BLaER1 (cell line): Measurements from ENCODE around the gene PNLDC1.
"Not testable (repeated sequence)": the region's sequence is repeated elsewhere in the genome, so short reads cannot be mapped to it uniquely, and the experiment has no call there.

Experiments used
- H3K27ac ChIP-seq: shearing (Covaris generic); formaldehyde crosslinking; 2 replicates; pipeline ENCODE4 v1.8.1; 2022
- H3K27me3 ChIP-seq: shearing (Covaris generic); formaldehyde crosslinking; 2 replicates; pipeline ENCODE4 v1.8.1; 2022
- H3K36me3 ChIP-seq: shearing (Covaris generic); formaldehyde crosslinking; 2 replicates; pipeline ENCODE4 v1.8.1; 2022
- H3K4me1 ChIP-seq: shearing (Covaris generic); formaldehyde crosslinking; 2 replicates; pipeline ENCODE4 v1.8.1; 2022
- H3K4me2 ChIP-seq: shearing (Covaris generic); formaldehyde crosslinking; 2 replicates; pipeline ENCODE4 v1.8.1; 2022
- H3K4me3 ChIP-seq: shearing (Covaris generic); formaldehyde crosslinking; 2 replicates; pipeline ENCODE4 v1.8.1; 2022
- H3K9ac ChIP-seq: shearing (Covaris generic); formaldehyde crosslinking; 2 replicates; pipeline ENCODE4 v1.8.1; 2022
- H3K9me3 ChIP-seq: shearing (Covaris generic); formaldehyde crosslinking; 2 replicates; pipeline ENCODE4 v1.8.1; 2022
- H4K20me1 ChIP-seq: shearing (Covaris generic); formaldehyde crosslinking; 2 replicates; pipeline ENCODE4 v1.8.1; 2022
- Cebpa-rat ChIP-seq: shearing (Covaris generic); IDR thresholded peaks from 2 replicates; pipeline ENCODE4 v1.8.1; 2022

PNLDC1 gene

GRCh38 chr6:159778542-159779103, 21.5 kb upstream of the PNLDC1 start:
- Histone ChIP-seq H4K20me1 (peaks cover 59% of the 10 kb centered on the region), H3K9ac (no peak overlapping the region), H3K27ac (no peak overlapping the region), H3K4me1 (no peaks in the 10 kb centered on the region), H3K36me3 (peaks cover 96% of the 10 kb centered on the region), H3K4me2 (no peak overlapping the region), H3K9me3 (no peaks in the 10 kb centered on the region), H3K27me3 (no peaks in the 10 kb centered on the region), H3K4me3 (no peak overlapping the region)
- TF ChIP-seq Cebpa-rat: no peak

DNA sequence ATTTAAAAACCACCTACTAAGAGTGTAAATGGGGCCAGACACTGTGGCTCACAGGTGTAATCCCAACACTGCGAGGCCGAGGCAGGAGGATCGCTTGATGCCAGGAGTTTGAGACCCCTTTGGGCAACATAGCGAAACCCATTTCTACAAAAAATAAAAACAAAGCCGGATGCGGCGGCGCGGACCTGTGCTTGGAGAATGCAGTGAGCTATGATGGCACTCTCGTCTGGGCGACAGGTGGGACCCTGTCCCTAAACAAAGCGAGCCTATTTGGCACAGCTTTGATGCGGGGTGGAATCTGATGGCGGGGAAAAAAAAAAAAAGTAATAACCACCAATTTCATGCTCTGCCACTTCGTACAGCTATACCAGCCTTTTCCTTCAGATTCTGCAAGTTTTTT, 11.8 kb upstream of the PNLDC1 start:
- H3K4me2 ChIP-seq: peak overlapping the region; percentile 85
- H3K27me3 ChIP-seq: no peaks in the 10 kb centered on the region
- TF ChIP-seq Cebpa-rat: no peak
- peak overlapping the region; percentile 99 for H3K9ac ChIP-seq
- no peaks in the 10 kb centered on the region for H3K9me3 ChIP-seq
- peaks cover 38% of the 10 kb centered on the region for H3K4me1 ChIP-seq
- peak overlapping the region; percentile 97 for H3K27ac ChIP-seq
- H3K4me3 ChIP-seq: peak overlapping the region; percentile 99
- peaks cover 74% of the 10 kb centered on the region for H4K20me1 ChIP-seq
- H3K36me3 ChIP-seq: peaks cover 58% of the 10 kb centered on the region

- Histone ChIP-seq H3K9me3 (no peaks in the 10 kb centered on the region), H3K4me2 (peak overlapping the region; percentile 85), H3K27me3 (no peaks in the 10 kb centered on the region), H3K27ac (peak overlapping the region; percentile 97), H3K9ac (peak overlapping the region; percentile 99), H3K36me3 (peaks cover 58% of the 10 kb centered on the region), H3K4me3 (peak overlapping the region; percentile 99), H3K4me1 (peaks cover 38% of the 10 kb centered on the region), H4K20me1 (peaks cover 68% of the 10 kb centered on the region)
- TF ChIP-seq Cebpa-rat: no peak
Measured at GRCh38 chr6:159788753-159789376, 11.2 kb upstream of the PNLDC1 start.

DNA sequence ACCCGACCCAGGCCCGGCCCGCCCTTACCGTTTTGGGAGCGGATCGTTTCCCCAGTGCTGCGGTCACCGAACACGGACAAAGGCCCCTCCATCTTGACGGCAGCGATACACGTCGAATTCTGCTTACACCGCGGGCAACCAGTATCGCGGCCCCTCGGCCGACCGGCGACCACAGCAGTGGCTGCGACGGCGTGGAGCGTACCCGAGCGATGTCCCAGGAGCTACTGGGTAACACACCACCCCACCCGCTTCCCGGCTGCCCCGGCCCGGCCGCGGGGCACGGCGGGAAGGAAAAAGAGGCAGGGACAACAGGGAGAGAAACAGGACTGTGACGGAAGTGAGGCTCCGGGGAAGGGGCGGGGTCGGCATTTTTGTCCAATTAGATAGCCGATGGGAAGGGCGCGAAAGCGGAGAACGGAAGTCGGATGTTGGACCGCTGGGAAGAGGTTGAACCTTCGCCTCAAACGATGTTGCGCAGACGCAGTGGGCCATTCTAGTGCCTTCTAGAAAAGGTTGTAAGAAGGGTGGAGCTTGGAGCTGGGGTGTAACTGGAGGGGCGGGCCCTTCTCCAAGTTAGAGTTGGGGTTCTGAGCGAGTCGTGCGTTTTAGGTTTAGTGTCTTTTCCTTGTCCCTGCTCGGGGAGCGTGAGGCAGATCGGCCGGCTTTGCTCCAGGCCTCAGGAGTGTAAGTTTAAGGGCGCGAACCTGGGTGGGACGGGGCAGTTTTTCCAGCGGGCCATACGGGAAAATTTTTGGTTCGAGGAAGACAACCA, 10.5 kb upstream of the PNLDC1 start, which contains the start of gene TCP1:
Gene TCP1, minus strand, starts transcription at position 226 of the 772 bp plus-strand sequence. Its CDS starts 134 bp downstream, at position 92.
- no peak for TF ChIP-seq Cebpa-rat
- Histone ChIP-seq H4K20me1 (peaks cover 61% of the 10 kb centered on the region), H3K4me1 (peaks cover 38% of the 10 kb centered on the region), H3K9me3 (no peaks in the 10 kb centered on the region), H3K9ac (peak within 1 kb of the TSS; percentile 99), H3K4me2 (peak within 1 kb of the TSS; percentile 97), H3K36me3 (peaks cover 58% of the 10 kb centered on the region), H3K27me3 (no peaks in the 10 kb centered on the region), H3K27ac (peak within 1 kb of the TSS; percentile 97), H3K4me3 (peak within 1 kb of the TSS; percentile 99)

- Histone ChIP-seq H3K36me3 (peaks cover 55% of the 10 kb centered on the region), H3K4me3 (peak within 1 kb of the TSS; percentile 99), H4K20me1 (peaks cover 53% of the 10 kb centered on the region), H3K4me1 (peaks cover 38% of the 10 kb centered on the region), H3K4me2 (peak within 1 kb of the TSS; percentile 97), H3K9ac (peak within 1 kb of the TSS; percentile 99), H3K27ac (peak within 1 kb of the TSS; percentile 97), H3K27me3 (no peaks in the 10 kb centered on the region), H3K9me3 (no peaks in the 10 kb centered on the region)
- no peak for TF ChIP-seq Cebpa-rat
Measured at GRCh38 chr6:159790149-159790955, 9.7 kb upstream of the PNLDC1 start, which contains the start of gene MRPL18. Gene MRPL18 (plus strand): TSS chr6:159790467. CDS start chr6:159790588, 121 bp downstream.

- Histone ChIP-seq H3K4me1 (peaks cover 44% of the 10 kb centered on the region), H3K4me3 (peak overlapping the region; percentile 99), H3K9ac (peak overlapping the region; percentile 99), H3K27ac (peak overlapping the region; percentile 97), H3K36me3 (peaks cover 53% of the 10 kb centered on the region), H3K27me3 (no peaks in the 10 kb centered on the region), H3K9me3 (no peaks in the 10 kb centered on the region), H4K20me1 (peaks cover 46% of the 10 kb centered on the region), H3K4me2 (peak overlapping the region; percentile 97)
- no peak for TF ChIP-seq Cebpa-rat
Measured at GRCh38 chr6:159790956-159791598, 9.0 kb upstream of the PNLDC1 start.

GRCh38 chr6:159794976-159795375, 5.1 kb upstream of the PNLDC1 start:
- H3K9me3 ChIP-seq, H3K27ac ChIP-seq: not testable (repeated sequence)
- H3K36me3 ChIP-seq: peaks cover 73% of the 10 kb centered on the region

DNA sequence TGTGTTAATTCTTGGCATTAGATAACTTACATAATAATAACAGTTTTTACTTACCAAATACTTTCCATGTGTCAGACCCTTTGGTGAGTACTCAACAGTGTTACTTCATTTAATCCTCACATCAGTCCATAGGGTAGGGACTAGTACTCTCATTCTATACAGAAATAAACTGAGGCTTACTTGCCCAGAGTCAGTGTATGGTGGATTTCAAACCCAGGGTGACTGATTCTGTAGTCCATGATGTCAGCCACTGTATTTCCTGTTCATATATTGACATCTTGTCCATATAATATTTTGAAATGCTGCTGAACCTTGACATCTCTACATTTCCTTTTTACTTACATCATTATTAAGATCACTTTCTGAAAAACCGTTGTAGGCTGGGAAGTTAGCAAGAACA, 2.5 kb upstream of the PNLDC1 start:
- H3K4me3 ChIP-seq: no peak overlapping the region
- H4K20me1 ChIP-seq: no peaks in the 10 kb centered on the region
- peaks cover 76% of the 10 kb centered on the region for H3K36me3 ChIP-seq
- H3K4me2 ChIP-seq: no peak overlapping the region
- no peaks in the 10 kb centered on the region for H3K9me3 ChIP-seq
- H3K9ac ChIP-seq: no peak overlapping the region
- no peaks in the 10 kb centered on the region for H3K27me3 ChIP-seq
- TF ChIP-seq Cebpa-rat: no peak
- H3K27ac ChIP-seq: no peak overlapping the region
- H3K4me1 ChIP-seq: peaks cover 14% of the 10 kb centered on the region

More at GRCh38 chr6:159794976-159795375, 5.1 kb upstream of the PNLDC1 start:
- H3K9ac ChIP-seq, H3K27me3 ChIP-seq, H3K4me2 ChIP-seq, H3K4me3 ChIP-seq: not testable (repeated sequence)
- peaks cover 30% of the 10 kb centered on the region for H3K4me1 ChIP-seq
- H4K20me1 ChIP-seq: peaks cover 14% of the 10 kb centered on the region; the same call in 1 of the 2 replicates

- no peaks in the 10 kb centered on the region for H3K4me1 ChIP-seq
- H3K4me3 ChIP-seq: no peak overlapping the region
- no peak overlapping the region for H3K4me2 ChIP-seq
- no peak overlapping the region for H3K27ac ChIP-seq
- peaks cover 37% of the 10 kb centered on the region for H3K36me3 ChIP-seq
- H3K9ac ChIP-seq: no peak overlapping the region
- H3K9me3 ChIP-seq: no peaks in the 10 kb centered on the region
- TF ChIP-seq Cebpa-rat: peak; percentile 44; the same call in 1 of the 2 replicates
- H3K27me3 ChIP-seq: no peaks in the 10 kb centered on the region
- H4K20me1 ChIP-seq: no peaks in the 10 kb centered on the region
Measured at GRCh38 chr6:159801935-159802334, 1.9 kb downstream of the PNLDC1 start.
